ENCODE results near the gene KRT75.

Gene KRT75

GRCh38 chr12:52439845-52440244, 5.7 kb upstream of the KRT75 start:
- no peak for DNase-seq (ENCODE audit: low read depth)

DNA sequence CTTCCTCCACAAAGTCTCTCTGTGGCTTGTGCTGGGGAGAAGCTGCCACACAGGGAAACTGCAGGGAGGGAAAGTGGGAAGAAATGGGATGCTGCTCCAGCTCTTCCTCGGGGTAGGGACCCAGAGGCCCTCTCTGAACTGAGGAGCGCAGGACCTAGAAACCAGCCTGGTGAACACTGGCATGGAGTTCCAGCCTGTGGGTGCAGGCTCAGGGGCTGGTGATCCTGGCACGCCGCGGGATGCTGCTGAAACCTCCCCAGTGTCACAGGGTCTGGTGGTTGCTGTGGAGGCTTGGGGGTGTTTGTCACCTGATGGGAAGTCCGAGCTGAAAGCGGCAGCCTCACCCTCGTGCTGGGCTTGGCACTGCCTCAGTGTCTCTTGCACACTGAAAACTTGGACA, 5.2 kb upstream of the KRT75 start:
- no peak for DNase-seq (ENCODE audit: low read depth)

DNA sequence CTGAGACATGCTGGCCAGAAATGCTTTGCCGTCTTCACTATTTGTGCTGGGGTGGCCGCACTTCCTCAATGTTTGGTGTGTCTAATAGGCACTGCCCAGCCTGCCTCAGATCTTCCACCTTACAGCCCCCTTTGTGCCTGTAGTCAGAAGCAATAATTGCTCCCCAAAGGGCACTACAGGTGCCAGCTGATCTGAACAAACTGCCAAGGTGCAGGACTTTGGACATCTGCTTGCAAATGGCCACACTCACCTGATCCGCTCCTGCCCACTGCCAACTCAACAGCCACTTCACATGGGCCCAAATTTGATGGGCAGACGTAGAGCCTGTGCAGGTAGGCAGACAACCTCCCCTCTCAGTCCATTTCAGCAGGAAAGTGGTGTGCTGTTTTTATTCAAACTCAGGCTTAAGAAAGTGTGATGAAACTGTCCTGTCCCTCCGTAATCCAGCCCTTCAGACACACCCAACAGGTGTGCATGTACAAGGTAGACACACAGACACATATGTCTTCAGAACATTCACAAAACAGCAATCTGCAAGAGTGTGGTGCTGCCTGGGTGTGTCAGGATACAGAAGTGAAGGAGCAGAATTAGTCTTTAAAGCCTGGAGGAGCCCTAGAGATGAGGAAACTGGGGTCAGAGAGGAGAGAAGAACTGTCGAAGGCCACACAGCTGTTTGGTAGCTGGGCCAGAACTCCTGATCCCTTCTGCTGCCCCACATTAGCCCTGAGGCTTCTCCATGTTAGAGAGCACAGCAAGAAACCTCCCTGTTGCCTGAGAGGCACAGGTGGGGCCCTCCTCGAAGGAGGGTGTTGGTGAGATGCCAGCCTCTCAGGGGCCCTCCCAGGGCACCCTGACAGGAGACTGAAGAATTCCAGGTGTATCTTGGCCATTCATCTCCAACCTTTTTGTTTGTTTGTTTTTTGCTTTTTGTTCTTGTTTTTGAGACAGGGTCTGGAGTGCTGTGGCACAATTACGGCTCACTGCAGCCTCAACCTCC, 4.4 kb upstream of the KRT75 start:
- DNase-seq (ENCODE audit: low read depth): no peak

GRCh38 chr12:52437508-52437907, 3.3 kb upstream of the KRT75 start:
- DNase-seq (ENCODE audit: low read depth): no peak

DNA sequence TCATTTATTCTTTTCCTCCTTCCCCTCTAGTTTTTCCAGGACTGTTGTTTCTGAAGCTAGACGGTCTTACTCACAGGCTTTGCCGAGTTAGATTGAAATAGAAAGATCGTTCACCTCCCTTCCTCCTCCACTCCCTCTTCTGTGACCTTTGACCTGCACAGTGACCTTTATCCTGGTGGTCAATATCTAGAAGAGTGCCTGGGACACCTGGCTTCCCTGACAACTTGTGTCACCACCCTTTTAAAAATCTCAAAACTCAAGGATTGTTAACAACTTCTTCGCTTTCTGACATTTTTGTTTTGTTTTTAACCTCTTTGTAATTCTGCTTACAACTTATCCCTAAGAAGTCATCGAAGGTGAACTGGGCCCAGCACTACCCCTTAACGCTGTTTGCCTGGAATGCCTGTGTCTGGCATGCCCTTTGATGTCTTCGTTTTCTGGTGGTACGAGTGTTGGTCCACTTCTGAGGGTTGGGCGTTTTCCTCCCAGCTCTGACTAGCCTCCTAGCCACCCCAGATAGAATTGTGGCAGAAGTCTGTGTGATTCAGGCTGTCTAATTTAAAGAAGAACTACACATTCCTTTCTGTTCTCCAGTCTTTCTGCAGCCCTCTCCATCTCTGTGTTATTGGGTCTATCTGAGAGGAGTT, 2.8 kb upstream of the KRT75 start:
- DNase-seq (ENCODE audit: low read depth): no peak

DNA sequence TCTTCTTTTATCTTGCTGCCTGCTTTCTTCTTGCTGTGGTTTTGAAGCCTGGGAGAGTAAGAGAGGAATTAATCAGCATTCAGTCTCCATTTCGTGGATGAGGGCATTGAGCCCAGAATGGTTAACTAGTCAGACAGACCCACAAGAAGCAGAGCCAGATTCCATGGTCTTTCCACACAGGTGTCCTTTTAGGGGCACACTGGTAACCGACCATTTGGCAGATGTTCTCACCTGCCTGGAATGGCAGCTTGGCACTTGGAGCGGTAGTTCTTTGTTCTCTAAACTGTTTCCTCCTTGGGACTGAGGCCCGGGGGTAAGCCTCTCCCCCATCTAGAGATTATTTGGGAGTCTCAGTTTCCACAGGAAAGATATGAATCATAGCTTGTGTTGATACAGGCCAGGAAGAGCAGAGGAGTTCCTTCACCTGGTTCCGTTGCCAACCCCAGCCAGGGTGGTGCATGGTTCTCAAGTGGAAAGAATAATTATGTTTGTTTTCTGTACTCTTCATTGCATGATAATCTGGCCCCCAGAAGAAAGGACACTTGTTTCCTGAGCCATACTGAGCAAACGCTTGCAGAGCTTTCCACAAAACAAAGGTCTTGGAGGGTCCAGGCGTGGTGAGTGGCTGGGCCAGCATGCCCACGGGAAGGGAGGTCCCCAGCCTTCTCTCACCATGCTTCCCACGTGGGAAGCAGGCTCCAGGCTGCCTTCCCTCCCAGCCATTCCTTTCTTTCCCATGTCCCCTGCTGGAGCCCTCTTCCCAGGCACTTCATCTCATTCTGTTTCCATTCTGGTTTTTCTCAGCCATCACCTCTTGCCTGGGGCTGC, 2.0 kb upstream of the KRT75 start:
- no peak for DNase-seq (ENCODE audit: low read depth)

GRCh38 chr12:52435659-52435999, 1.5 kb upstream of the KRT75 start:
- DNase-seq (ENCODE audit: low read depth): no peak

- no peak for DNase-seq (ENCODE audit: low read depth)
These were observed 774 bp upstream of the KRT75 start for GRCh38 chr12:52434760-52435530.

DNA sequence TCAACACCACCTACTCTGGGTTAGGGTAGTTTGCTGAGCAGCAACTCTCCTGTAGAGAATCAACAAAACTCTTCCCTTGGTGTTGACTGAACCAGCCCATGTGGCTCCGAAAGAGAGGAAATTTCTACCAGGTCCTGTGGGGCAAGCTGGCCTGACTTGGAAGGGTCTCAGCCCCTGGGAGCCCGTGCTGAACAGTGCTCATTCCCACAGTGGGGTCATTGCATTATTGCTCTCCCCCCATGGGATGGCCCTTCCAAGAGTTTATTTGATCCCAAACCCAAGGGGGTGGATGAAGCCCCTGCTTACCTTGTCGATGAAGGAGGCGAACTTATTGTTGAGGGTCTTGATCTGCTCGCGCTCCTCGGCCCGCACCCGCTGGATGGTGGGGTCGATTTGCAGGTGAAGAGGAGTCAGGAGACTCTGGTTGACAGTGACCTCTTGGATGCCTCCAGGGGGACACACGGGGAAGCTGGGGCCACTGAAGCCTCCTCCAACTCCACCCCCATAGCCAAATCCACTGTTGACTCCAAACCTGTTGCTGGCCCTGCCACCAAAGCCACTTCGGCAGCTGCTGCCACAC, 580 bp downstream of the KRT75 start:
- DNase-seq (ENCODE audit: low read depth): no peak

- DNase-seq (ENCODE audit: low read depth): no peak
These were observed 1.5 kb downstream of the KRT75 start for GRCh38 chr12:52432559-52433207.

DNA sequence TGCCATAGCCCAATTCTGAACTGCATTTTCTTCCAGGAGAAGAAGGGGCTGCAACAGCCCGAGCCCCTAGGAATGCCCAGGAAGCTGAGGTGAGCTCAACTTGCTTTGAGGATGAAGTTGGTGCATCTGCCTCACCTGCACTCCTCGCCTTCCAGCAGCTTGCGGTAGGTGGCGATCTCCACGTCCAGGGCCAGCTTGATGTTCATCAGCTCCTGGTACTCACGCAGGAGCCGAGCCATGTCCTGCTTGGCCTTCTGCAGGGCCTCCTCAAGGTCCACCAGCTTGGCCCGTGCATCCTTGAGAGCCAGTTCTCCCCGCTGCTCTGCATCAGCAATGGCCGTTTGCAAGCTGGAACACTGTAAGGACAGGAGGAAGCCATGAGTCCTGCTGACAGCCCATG, 6.0 kb downstream of the KRT75 start:
- DNase-seq (ENCODE audit: low read depth): no peak

DNA sequence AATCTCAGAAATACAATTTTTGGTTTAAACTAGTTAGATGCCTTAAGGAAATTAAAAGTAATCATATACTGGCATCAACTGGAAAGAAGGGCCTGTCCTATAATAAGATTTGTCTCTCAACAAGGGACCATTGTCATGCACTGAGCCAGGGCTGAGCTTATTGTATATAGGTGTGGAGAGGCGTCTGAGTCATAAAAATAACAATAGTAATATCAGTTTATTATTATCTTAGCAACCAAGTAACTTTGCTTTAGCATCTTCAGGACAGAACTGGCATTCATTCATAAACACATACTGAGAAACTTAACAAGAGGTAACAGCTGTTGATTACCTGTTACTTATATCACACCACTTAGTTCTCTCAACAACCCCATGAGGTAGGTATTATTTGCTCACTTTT, 7.1 kb downstream of the KRT75 start:
- no peak for DNase-seq (ENCODE audit: low read depth)

GRCh38 chr12:52426034-52426433, 8.1 kb downstream of the KRT75 start:
- DNase-seq (ENCODE audit: low read depth): no peak

DNA sequence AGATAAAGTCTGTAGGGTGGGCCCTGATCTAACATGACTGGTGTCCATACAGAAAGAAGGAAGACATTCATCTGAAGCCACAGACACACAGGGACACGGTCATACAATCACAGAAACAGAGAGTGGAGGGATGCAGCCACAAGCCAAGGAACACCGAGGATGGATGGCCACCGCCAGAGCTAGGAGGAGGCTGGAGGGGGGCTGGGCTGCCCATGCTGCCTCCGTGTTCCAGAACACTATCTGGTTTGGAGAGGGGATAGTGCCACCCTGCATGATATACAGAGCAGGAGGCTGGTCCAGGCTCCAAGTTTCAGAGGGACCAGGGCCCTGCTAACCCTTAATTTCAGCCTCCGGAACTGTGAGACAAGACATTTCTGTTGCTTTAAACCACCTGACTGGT, 8.7 kb downstream of the KRT75 start:
- DNase-seq (ENCODE audit: low read depth): no peak

- DNase-seq (ENCODE audit: low read depth): no peak
These were observed 10.3 kb downstream of the KRT75 start for GRCh38 chr12:52423661-52424500.

DNA sequence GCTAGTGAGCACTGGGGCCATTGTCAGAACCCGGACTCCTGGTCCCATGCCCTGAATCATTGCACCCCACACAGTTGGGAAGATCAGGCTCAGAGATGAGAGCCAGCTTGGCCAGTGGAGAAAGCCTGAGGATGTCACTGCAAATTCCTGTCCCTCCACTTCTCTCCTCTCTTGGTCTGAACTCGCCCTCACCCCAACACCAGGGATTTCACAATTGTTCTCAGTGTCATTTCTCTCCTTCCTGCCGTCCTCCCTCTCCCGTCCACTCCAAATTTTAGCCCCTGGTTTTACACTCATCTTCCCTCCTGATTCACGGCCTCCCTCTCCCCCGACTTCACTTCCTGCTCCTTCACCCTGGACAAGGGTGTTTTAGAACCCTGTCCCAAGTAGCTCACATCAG, 11.1 kb downstream of the KRT75 start:
- DNase-seq (ENCODE audit: low read depth): no peak

GRCh38 chr12:52419656-52420055, 14.5 kb downstream of the KRT75 start:
- DNase-seq (ENCODE audit: low read depth): no peak

DNA sequence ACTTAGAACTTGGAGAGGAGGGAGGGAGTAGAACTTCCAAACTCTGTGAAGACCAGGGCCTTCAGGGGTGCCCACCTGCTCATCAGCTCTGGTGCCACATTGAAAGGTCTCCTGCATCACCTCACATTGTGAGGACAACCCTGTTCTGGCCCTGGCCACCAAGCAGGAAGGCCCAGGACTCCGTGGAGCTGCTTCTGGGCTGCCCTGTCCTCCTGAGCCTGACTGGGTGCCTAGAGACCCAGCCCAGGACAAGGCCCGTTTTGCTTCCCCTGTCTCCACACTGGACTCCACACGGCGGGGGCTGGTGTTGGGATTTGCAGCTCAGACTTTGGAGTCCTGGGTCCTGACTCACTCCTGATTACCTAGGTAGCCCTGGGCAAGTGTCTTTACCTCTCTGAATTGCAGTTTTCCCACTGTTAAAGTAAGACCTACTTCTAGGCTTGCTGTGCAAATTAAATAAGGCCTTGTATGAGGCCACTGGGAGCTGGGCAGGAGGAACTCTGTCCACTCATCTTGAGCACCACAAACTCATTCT, 15.5 kb downstream of the KRT75 start:
- DNase-seq (ENCODE audit: low read depth): no peak

- DNase-seq (ENCODE audit: low read depth): no peak
These were observed 16.4 kb downstream of the KRT75 start for GRCh38 chr12:52417740-52418139.

GRCh38 chr12:52416795-52417194, 17.4 kb downstream of the KRT75 start:
- DNase-seq (ENCODE audit: low read depth): no peak

All from stimulated activated CD8-positive, alpha-beta memory T cell treated with anti-CD3 and anti-CD28 coated beads, Interleukin-15, amount 100 ng/mL, for 1 hour (primary cell).